ENCODE measurements around the gene JMJD1C.

GRCh38 chr10:63388421-63389031, 77.3 kb downstream of the JMJD1C start:
- TF ChIP-seq, protein P1, sequence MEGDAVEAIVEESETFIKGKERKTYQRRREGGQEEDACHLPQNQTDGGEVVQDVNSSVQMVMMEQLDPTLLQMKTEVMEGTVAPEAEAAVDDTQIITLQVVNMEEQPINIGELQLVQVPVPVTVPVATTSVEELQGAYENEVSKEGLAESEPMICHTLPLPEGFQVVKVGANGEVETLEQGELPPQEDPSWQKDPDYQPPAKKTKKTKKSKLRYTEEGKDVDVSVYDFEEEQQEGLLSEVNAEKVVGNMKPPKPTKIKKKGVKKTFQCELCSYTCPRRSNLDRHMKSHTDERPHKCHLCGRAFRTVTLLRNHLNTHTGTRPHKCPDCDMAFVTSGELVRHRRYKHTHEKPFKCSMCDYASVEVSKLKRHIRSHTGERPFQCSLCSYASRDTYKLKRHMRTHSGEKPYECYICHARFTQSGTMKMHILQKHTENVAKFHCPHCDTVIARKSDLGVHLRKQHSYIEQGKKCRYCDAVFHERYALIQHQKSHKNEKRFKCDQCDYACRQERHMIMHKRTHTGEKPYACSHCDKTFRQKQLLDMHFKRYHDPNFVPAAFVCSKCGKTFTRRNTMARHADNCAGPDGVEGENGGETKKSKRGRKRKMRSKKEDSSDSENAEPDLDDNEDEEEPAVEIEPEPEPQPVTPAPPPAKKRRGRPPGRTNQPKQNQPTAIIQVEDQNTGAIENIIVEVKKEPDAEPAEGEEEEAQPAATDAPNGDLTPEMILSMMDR (conservative IDR thresholded peaks at IDR 0.05; ENCODE audit: low read length): no peak
- TF ChIP-seq EZH2phosphoT487 (IDR thresholded peaks at IDR 0.05; ENCODE audit: borderline replicate concordance, low read depth, low read length): no peak
